Right forelimb (tissue), 1 donor: Measurements from ENCODE around the gene CHD8.
"Not testable (repeated sequence)": the region's sequence is repeated elsewhere in the genome, so short reads cannot be mapped to it uniquely, and the experiment has no call there.

Source experiments
- DNase-seq: peaks from one replicate; pipeline ENCODE4 v3.0.0-alpha.2; 2018

CHD8 gene

GRCh38 chr14:21455912-21456667, at the start of gene CHD8:
CHD8 (minus strand) TSS chr14:21456123; CDS start chr14:21431643, 24,480 bp downstream.
- peak; percentile 99 for DNase-seq

GRCh38 chr14:21505012-21505553, 49.2 kb upstream of the CHD8 start:
- no peak for DNase-seq

GRCh38 chr14:21503376-21503775, 47.5 kb upstream of the CHD8 start:
- DNase-seq: no peak

GRCh38 chr14:21501568-21501967, 45.6 kb upstream of the CHD8 start:
- no peak for DNase-seq

- DNase-seq: no peak
Observed at GRCh38 chr14:21498540-21499526, 42.9 kb upstream of the CHD8 start.

- DNase-seq: no peak
Observed at GRCh38 chr14:21496453-21496852, 40.5 kb upstream of the CHD8 start.

GRCh38 chr14:21494902-21495762, 39.2 kb upstream of the CHD8 start:
- DNase-seq: no peak

- no peak for DNase-seq
Observed at GRCh38 chr14:21486640-21487087, 30.7 kb upstream of the CHD8 start.

- peak; percentile 98 for DNase-seq
Observed at GRCh38 chr14:21476925-21477681, 21.2 kb upstream of the CHD8 start, which contains the start of the genes RAB2B and TOX4. RAB2B (minus strand) TSS chr14:21476959; CDS start chr14:21476872, 87 bp downstream. TOX4 (plus strand) TSS chr14:21477195; CDS start chr14:21477279, 84 bp downstream.

GRCh38 chr14:21476523-21476924, 20.6 kb upstream of the CHD8 start:
- DNase-seq: peak; percentile 90

GRCh38 chr14:21475767-21476522, 20.0 kb upstream of the CHD8 start:
- DNase-seq: no peak

- no peak for DNase-seq
Observed at GRCh38 chr14:21467616-21468015, 11.7 kb upstream of the CHD8 start.

- DNase-seq: no peak
Observed at GRCh38 chr14:21455592-21455911, 371 bp downstream of the CHD8 start.

GRCh38 chr14:21454843-21455544, 929 bp downstream of the CHD8 start:
- DNase-seq: no peak

- no peak for DNase-seq
Observed at GRCh38 chr14:21449899-21450216, 6.1 kb downstream of the CHD8 start.

GRCh38 chr14:21442657-21443056, 13.3 kb downstream of the CHD8 start:
- DNase-seq: not testable (repeated sequence)

- no peak for DNase-seq
Observed at GRCh38 chr14:21440859-21441258, 15.1 kb downstream of the CHD8 start.

- DNase-seq: peak; percentile 99
Observed at GRCh38 chr14:21437063-21437901, 18.6 kb downstream of the CHD8 start.

GRCh38 chr14:21436567-21437062, 19.3 kb downstream of the CHD8 start:
- DNase-seq: no peak
